Activated CD8-positive, alpha-beta T cell treated with anti-CD3 and anti-CD28 coated beads for 36 hours (primary cell): Measurements from ENCODE around the gene PRPF39. TPM values are rescaled to one million over a fixed set of nuclear protein-coding genes. Genes with fewer than 3 reads are reported as not detected.
A peak's percentile ranks its signal among the peaks of the same experiment; 100 is the strongest.

ENCODE experiments used
- ATAC-seq: fragments of 200-7000 bp; cut with Tn5 transposase; one replicate; pipeline ENCODE4 v1.10.0; 2021; ENCODE audit warnings: mild to moderate bottlenecking, moderate library complexity
- CTCF ChIA-PET: fragments of 350-600 bp; sonication (Branson Sonifier 250); formaldehyde crosslinking; loops from one replicate; lab custom pipeline; 2021; ENCODE audit warnings: antibody characterized with exemption; lab: Charles Lee
- POLR2A ChIA-PET: fragments of 350-600 bp; sonication (Branson Sonifier 250); formaldehyde crosslinking; loops from one replicate; lab custom pipeline; 2021; ENCODE audit warnings: antibody characterized with exemption; lab: Charles Lee
- DNase-seq: peaks from one replicate; pipeline ENCODE4 v3.0.0-alpha.2; 2020
- H3K27ac Mint-ChIP-seq: one replicate; pipeline ENCODE4 v1.8.0; 2021; ENCODE audit warnings: mild to moderate bottlenecking, mixed read lengths
- H3K27me3 Mint-ChIP-seq: one replicate; pipeline ENCODE4 v1.8.0; 2021; ENCODE audit warnings: mixed read lengths
- H3K36me3 Mint-ChIP-seq: one replicate; pipeline ENCODE4 v1.8.0; 2021; ENCODE audit warnings: low read depth, mixed read lengths
- H3K4me1 Mint-ChIP-seq: one replicate; pipeline ENCODE4 v1.8.0; 2021; ENCODE audit warnings: low read depth, mixed read lengths
- H3K4me3 Mint-ChIP-seq: one replicate; pipeline ENCODE4 v1.8.0; 2021; ENCODE audit warnings: mild to moderate bottlenecking, moderate library complexity, mixed read lengths
- H3K9me3 Mint-ChIP-seq: one replicate; pipeline ENCODE4 v1.8.0; 2021; ENCODE audit warnings: mixed read lengths
- CTCF ChIP-seq: fragments of 200-600 bp; IDR thresholded peaks from one replicate; pipeline ENCODE4 v1.8.0; 2022; ENCODE audit warnings: antibody characterized with exemption, mild to moderate bottlenecking
- intact Hi-C: fragments of 100-400 bp; cut with micrococcal nuclease; formaldehyde crosslinking; loops from one replicate; pipeline ENCODE4 v1.10.0; 2022
- total RNA-seq, 2 experiments: library from RNA; stranded (reverse); gene quantifications; one replicate each; pipeline ENCODE4 v1.2.3, GENCODE V29; 2021

Gene PRPF39
- total RNA-seq, 2 experiments from 2014 or later: 45.7 to 48.3 TPM

- H3K4me3 Mint-ChIP-seq: no peak overlapping the region
- ATAC-seq (no peak), DNase-seq (no peak)
- no peak for TF ChIP-seq CTCF
- ChIA-PET POLR2A (no interaction called here), CTCF (no interaction called here)
- peaks cover 3% of the 10 kb centered on the region for H3K4me1 Mint-ChIP-seq
- intact Hi-C loops: no loop called here
- H3K36me3 Mint-ChIP-seq: peaks cover 50% of the 10 kb centered on the region
- no peak overlapping the region for H3K27ac Mint-ChIP-seq
- no peaks in the 10 kb centered on the region for H3K27me3 Mint-ChIP-seq
- H3K9me3 Mint-ChIP-seq: no peaks in the 10 kb centered on the region
These were observed 19.9 kb downstream of the PRPF39 start for GRCh38 chr14:45103806-45104205.

GRCh38 chr14:45104561-45104960, 20.6 kb downstream of the PRPF39 start:
- Mint-ChIP-seq H3K27ac (no peak overlapping the region), H3K36me3 (peaks cover 48% of the 10 kb centered on the region), H3K27me3 (no peaks in the 10 kb centered on the region), H3K9me3 (no peaks in the 10 kb centered on the region), H3K4me3 (no peak overlapping the region), H3K4me1 (peaks cover 6% of the 10 kb centered on the region)
- ChIA-PET CTCF (interaction anchor here (1.0 kb wide), 1 partner anchor 9 kb away, joined by 4 read pairs; no protein-coding TSS in a partner anchor), POLR2A (no interaction called here)
- no peak for TF ChIP-seq CTCF
- intact Hi-C loops: no loop called here
- no peak for ATAC-seq
- no peak for DNase-seq

GRCh38 chr14:45112896-45113781, 29.2 kb downstream of the PRPF39 start:
- no peak for DNase-seq
- intact Hi-C loops: no loop called here
- peak; percentile 50 for ATAC-seq
- Mint-ChIP-seq H3K4me1 (peaks cover 23% of the 10 kb centered on the region), H3K4me3 (no peak overlapping the region), H3K36me3 (peaks cover 53% of the 10 kb centered on the region), H3K27ac (peak overlapping the region; percentile 85), H3K27me3 (no peaks in the 10 kb centered on the region), H3K9me3 (no peaks in the 10 kb centered on the region)
- no peak for TF ChIP-seq CTCF
- ChIA-PET POLR2A (interaction anchor here (1.0 to 1.4 kb wide), 2 partner anchors 23 to 139 kb away, joined by 3 to 4 read pairs; partner anchors contain the start of genes FANCM and MIS18BP1), CTCF (no interaction called here)

- Mint-ChIP-seq H3K27me3 (no peaks in the 10 kb centered on the region), H3K4me1 (peaks cover 19% of the 10 kb centered on the region), H3K4me3 (no peak overlapping the region), H3K36me3 (peaks cover 51% of the 10 kb centered on the region), H3K9me3 (no peaks in the 10 kb centered on the region), H3K27ac (peak overlapping the region; percentile 80)
- POLR2A ChIA-PET: interaction anchor here (0.9 to 1.4 kb wide), 3 partner anchors 30 to 153 kb away, joined by 3 to 4 read pairs (median 4); partner anchors contain the start of gene MIS18BP1
- CTCF ChIA-PET: interaction anchor here (1.2 kb wide), 1 partner anchor 19 kb away, joined by 3 read pairs; no protein-coding TSS in a partner anchor
- DNase-seq: no peak
- ATAC-seq: peak; percentile 77
- intact Hi-C loops: no loop called here
- TF ChIP-seq CTCF: no peak
These were observed 30.4 kb downstream of the PRPF39 start for GRCh38 chr14:45114327-45114726.

- no peak for ATAC-seq
- POLR2A ChIA-PET: no interaction called here
- Mint-ChIP-seq H3K4me1 (peaks cover 12% of the 10 kb centered on the region), H3K27ac (peak overlapping the region; percentile 30), H3K4me3 (no peak overlapping the region), H3K36me3 (peaks cover 49% of the 10 kb centered on the region), H3K9me3 (no peaks in the 10 kb centered on the region), H3K27me3 (no peaks in the 10 kb centered on the region)
- CTCF ChIA-PET: interaction anchor here (0.9 to 1.2 kb wide), 2 partner anchors 12 to 222 kb away, joined by 3 read pairs; a partner anchor contains a TSS
- DNase-seq: no peak
- no peak for TF ChIP-seq CTCF
- intact Hi-C loops: no loop called here
These were observed 34.7 kb downstream of the PRPF39 start for GRCh38 chr14:45118594-45118993.
